Hindlimb muscle (tissue), 1 donor: ENCODE measurements around the gene FAM98C. TPM values are rescaled to one million over a fixed set of nuclear protein-coding genes. Genes with fewer than 3 reads are reported as not detected.

Experiments used
- DNase-seq: peaks from one replicate; pipeline ENCODE4 v3.0.0-alpha.2; 2013
- polyA plus RNA-seq: library from polyadenylated mRNA; unstranded; fragments of 120-200 nt; gene quantifications from one replicate; pipeline ENCODE4 v1.2.1, GENCODE V29; 2013; ENCODE audit not compliant: insufficient read length

The FAM98C gene
- polyA plus RNA-seq, 1 donor: 13.3 TPM

GRCh38 chr19:38378866-38379265 lies 24.0 kb upstream of the FAM98C start:
- DNase-seq: no peak

- no peak for DNase-seq
Measured at GRCh38 chr19:38381138-38381537, 21.8 kb upstream of the FAM98C start.

GRCh38 chr19:38383184-38383583 lies 19.7 kb upstream of the FAM98C start:
- no peak for DNase-seq

GRCh38 chr19:38383743-38384142 lies 19.1 kb upstream of the FAM98C start:
- no peak for DNase-seq

GRCh38 chr19:38384209-38385027 lies 18.5 kb upstream of the FAM98C start:
- no peak for DNase-seq

- no peak for DNase-seq
Measured at GRCh38 chr19:38385057-38385803, 17.7 kb upstream of the FAM98C start.

GRCh38 chr19:38385804-38386257 lies 17.1 kb upstream of the FAM98C start:
- no peak for DNase-seq

- DNase-seq: no peak
Measured at GRCh38 chr19:38386300-38386970, 16.5 kb upstream of the FAM98C start.

- no peak for DNase-seq
Measured at GRCh38 chr19:38386971-38387549, 15.8 kb upstream of the FAM98C start.

- peak; percentile 54 for DNase-seq
Measured at GRCh38 chr19:38387550-38388348, 15.1 kb upstream of the FAM98C start, which contains the start of gene GGN. Gene GGN, minus strand, starts transcription at chr19:38388034. Its CDS starts 773 bp downstream, at chr19:38387261.

- no peak for DNase-seq
Measured at GRCh38 chr19:38388349-38389100, 14.4 kb upstream of the FAM98C start, which contains the start of gene SPRED3. Gene SPRED3, plus strand, starts transcription at chr19:38388697. Its CDS starts 1,606 bp downstream, at chr19:38390303.

- DNase-seq: no peak
Measured at GRCh38 chr19:38389101-38389925, 13.6 kb upstream of the FAM98C start.

GRCh38 chr19:38389957-38390924 lies 12.7 kb upstream of the FAM98C start:
- no peak for DNase-seq

GRCh38 chr19:38391911-38392464 lies 10.9 kb upstream of the FAM98C start:
- DNase-seq: no peak

GRCh38 chr19:38392707-38393308 lies 10.1 kb upstream of the FAM98C start:
- DNase-seq: no peak

- no peak for DNase-seq
Measured at GRCh38 chr19:38394488-38394887, 8.4 kb upstream of the FAM98C start.

- DNase-seq: no peak
Measured at GRCh38 chr19:38395381-38396114, 7.3 kb upstream of the FAM98C start.
